NT2/D1 (cell line): ENCODE data around the gene CACNA2D4.

Source experiments
- DNase-seq: peaks from one replicate; pipeline ENCODE4 v3.0.0-alpha.2; 2011; ENCODE audit warnings: low read depth, low spot score
- H3K27me3 ChIP-seq: 2 replicates; pipeline ENCODE4 v1.6.0; 2011; ENCODE audit warnings: mild to moderate bottlenecking; ENCODE audit not compliant: insufficient read length, insufficient read depth
- H3K36me3 ChIP-seq: 2 replicates; pipeline ENCODE4 v1.6.1; 2011; ENCODE audit warnings: mild to moderate bottlenecking, low read length, mixed read lengths; ENCODE audit not compliant: insufficient read depth, insufficient read length
- H3K4me1 ChIP-seq: 2 replicates; pipeline ENCODE4 v1.5.1; 2011; ENCODE audit not compliant: insufficient read depth, insufficient read length
- H3K4me3 ChIP-seq: 2 replicates; pipeline ENCODE4 v1.5.1; 2011; ENCODE audit warnings: low read depth; ENCODE audit not compliant: insufficient read length
- H3K9ac ChIP-seq: 2 replicates; pipeline ENCODE4 v1.6.0; 2011; ENCODE audit warnings: low read depth; ENCODE audit not compliant: insufficient read length
- H3K9me3 ChIP-seq: 2 replicates; pipeline ENCODE4 v1.5.1; 2011; ENCODE audit warnings: mild to moderate bottlenecking, low read length; ENCODE audit not compliant: insufficient read depth
- SUZ12 ChIP-seq: IDR thresholded peaks from 2 replicates; pipeline ENCODE4 v1.6.1; 2011; ENCODE audit not compliant: insufficient read length, insufficient read depth; ENCODE audit errors: extremely low read depth
- YY1 ChIP-seq: IDR thresholded peaks from 2 replicates; pipeline ENCODE4 v1.6.1; 2011; ENCODE audit not compliant: insufficient read length, insufficient read depth
- ZNF274 ChIP-seq: IDR thresholded peaks from 2 replicates; pipeline ENCODE4 v1.6.1; 2011; ENCODE audit warnings: mild to moderate bottlenecking, low read depth, low read length

CACNA2D4 gene

GRCh38 chr12:1928439-1929121 lies 10.1 kb upstream of the CACNA2D4 start:
- Histone ChIP-seq H3K4me3 (no peak overlapping the region), H3K4me1 (peaks cover 7% of the 10 kb centered on the region), H3K9me3 (no peaks in the 10 kb centered on the region), H3K36me3 (no peaks in the 10 kb centered on the region), H3K27me3 (no peaks in the 10 kb centered on the region), H3K9ac (no peak overlapping the region)
- no peak for TF ChIP-seq YY1
- TF ChIP-seq SUZ12, result no peak
- TF ChIP-seq ZNF274, result no peak
- no peak for DNase-seq

- no peak for DNase-seq
- H3K9ac ChIP-seq, result no peak overlapping the region
- H3K27me3 ChIP-seq, result no peaks in the 10 kb centered on the region
- peaks cover 5% of the 10 kb centered on the region for H3K4me1 ChIP-seq
- no peaks in the 10 kb centered on the region for H3K9me3 ChIP-seq
- no peak overlapping the region for H3K4me3 ChIP-seq
- no peak for TF ChIP-seq ZNF274
- TF ChIP-seq YY1, result no peak
- TF ChIP-seq SUZ12, result no peak
- H3K36me3 ChIP-seq, result no peaks in the 10 kb centered on the region
Measured at GRCh38 chr12:1927751-1928351, 9.4 kb upstream of the CACNA2D4 start.

GRCh38 chr12:1927051-1927680 lies 8.7 kb upstream of the CACNA2D4 start:
- Histone ChIP-seq H3K9me3 (no peaks in the 10 kb centered on the region), H3K36me3 (no peaks in the 10 kb centered on the region), H3K4me3 (no peak overlapping the region), H3K27me3 (no peaks in the 10 kb centered on the region), H3K9ac (no peak overlapping the region), H3K4me1 (peaks cover 6% of the 10 kb centered on the region)
- no peak for DNase-seq
- TF ChIP-seq SUZ12, result no peak
- TF ChIP-seq YY1, result no peak
- TF ChIP-seq ZNF274, result no peak

- no peaks in the 10 kb centered on the region for H3K27me3 ChIP-seq
- TF ChIP-seq ZNF274, result no peak
- TF ChIP-seq YY1, result no peak
- DNase-seq, result no peak
- no peak overlapping the region for H3K4me3 ChIP-seq
- no peaks in the 10 kb centered on the region for H3K36me3 ChIP-seq
- no peak overlapping the region for H3K9ac ChIP-seq
- H3K9me3 ChIP-seq, result no peaks in the 10 kb centered on the region
- peaks cover 6% of the 10 kb centered on the region for H3K4me1 ChIP-seq
Measured at GRCh38 chr12:1926251-1926657, 7.8 kb upstream of the CACNA2D4 start.

- Histone ChIP-seq H3K9me3 (no peaks in the 10 kb centered on the region), H3K4me1 (peaks cover 9% of the 10 kb centered on the region), H3K36me3 (no peaks in the 10 kb centered on the region), H3K27me3 (no peaks in the 10 kb centered on the region), H3K4me3 (no peak overlapping the region), H3K9ac (no peak overlapping the region)
- TF ChIP-seq SUZ12, result no peak
- no peak for TF ChIP-seq ZNF274
- no peak for TF ChIP-seq YY1
- no peak for DNase-seq
Measured at GRCh38 chr12:1925684-1926006, 7.2 kb upstream of the CACNA2D4 start.

GRCh38 chr12:1924996-1925683 lies 6.7 kb upstream of the CACNA2D4 start:
- no peak for DNase-seq
- TF ChIP-seq ZNF274 (no peak), SUZ12 (no peak), YY1 (no peak)
- Histone ChIP-seq H3K4me3 (no peak overlapping the region), H3K9ac (no peak overlapping the region), H3K9me3 (no peaks in the 10 kb centered on the region), H3K36me3 (no peaks in the 10 kb centered on the region), H3K4me1 (peaks cover 9% of the 10 kb centered on the region), H3K27me3 (no peaks in the 10 kb centered on the region)

- no peak overlapping the region for H3K9ac ChIP-seq
- no peaks in the 10 kb centered on the region for H3K27me3 ChIP-seq
- TF ChIP-seq YY1 (no peak), ZNF274 (no peak), SUZ12 (no peak)
- no peak overlapping the region for H3K4me3 ChIP-seq
- H3K9me3 ChIP-seq, result no peaks in the 10 kb centered on the region
- no peak for DNase-seq
- peaks cover 19% of the 10 kb centered on the region for H3K4me1 ChIP-seq
- H3K36me3 ChIP-seq, result no peaks in the 10 kb centered on the region
Measured at GRCh38 chr12:1922985-1923384, 4.5 kb upstream of the CACNA2D4 start.
